Neutrophil (primary cell): ENCODE measurements around the gene PLCG1.

Experiments used
- H3K27ac ChIP-seq: fragments of 200-600 bp; sonication (generic); 2 replicates; pipeline ENCODE4 v1.5.1; 2016; ENCODE audit warnings: mild to moderate bottlenecking, moderate library complexity
- H3K27me3 ChIP-seq: fragments of 200-600 bp; sonication (generic); 2 replicates; pipeline ENCODE4 v1.6.0; 2016; ENCODE audit warnings: mild to moderate bottlenecking
- H3K36me3 ChIP-seq: fragments of 200-600 bp; sonication (generic); 2 replicates; pipeline ENCODE4 v1.5.1; 2017
- H3K4me1 ChIP-seq, 2 experiments: fragments of 200-600 bp in 1 of 2; sonication (generic) in 1 of 2; 1 replicate in 1 of 2; 2 replicates in 1 of 2; pipeline versions ENCODE4 v1.5.1 to v1.6.1; 2013 to 2016; ENCODE audit warnings: low read depth in 1 of 2, low read length in 1 of 2, mild to moderate bottlenecking in 1 of 2, moderate library complexity in 1 of 2; ENCODE audit not compliant: control insufficient read depth in 1 of 2, insufficient read depth in 1 of 2
- H3K4me3 ChIP-seq, 2 experiments: fragments of 200-600 bp in 1 of 2; sonication (generic) in 1 of 2; 1 replicate in 1 of 2; 2 replicates in 1 of 2; pipeline ENCODE4 v1.5.1; 2013 to 2016; ENCODE audit warnings: low read depth in 1 of 2, low read length in 1 of 2, mild to moderate bottlenecking in 1 of 2, moderate library complexity in 1 of 2
- H3K9me3 ChIP-seq: fragments of 200-600 bp; sonication (generic); 2 replicates; pipeline ENCODE4 v1.5.1; 2016
- CTCF ChIP-seq: fragments of 200-600 bp; sonication (generic); IDR thresholded peaks from 2 replicates; pipeline ENCODE4 v1.5.1; 2016; ENCODE audit warnings: antibody characterized with exemption

Gene PLCG1

DNA sequence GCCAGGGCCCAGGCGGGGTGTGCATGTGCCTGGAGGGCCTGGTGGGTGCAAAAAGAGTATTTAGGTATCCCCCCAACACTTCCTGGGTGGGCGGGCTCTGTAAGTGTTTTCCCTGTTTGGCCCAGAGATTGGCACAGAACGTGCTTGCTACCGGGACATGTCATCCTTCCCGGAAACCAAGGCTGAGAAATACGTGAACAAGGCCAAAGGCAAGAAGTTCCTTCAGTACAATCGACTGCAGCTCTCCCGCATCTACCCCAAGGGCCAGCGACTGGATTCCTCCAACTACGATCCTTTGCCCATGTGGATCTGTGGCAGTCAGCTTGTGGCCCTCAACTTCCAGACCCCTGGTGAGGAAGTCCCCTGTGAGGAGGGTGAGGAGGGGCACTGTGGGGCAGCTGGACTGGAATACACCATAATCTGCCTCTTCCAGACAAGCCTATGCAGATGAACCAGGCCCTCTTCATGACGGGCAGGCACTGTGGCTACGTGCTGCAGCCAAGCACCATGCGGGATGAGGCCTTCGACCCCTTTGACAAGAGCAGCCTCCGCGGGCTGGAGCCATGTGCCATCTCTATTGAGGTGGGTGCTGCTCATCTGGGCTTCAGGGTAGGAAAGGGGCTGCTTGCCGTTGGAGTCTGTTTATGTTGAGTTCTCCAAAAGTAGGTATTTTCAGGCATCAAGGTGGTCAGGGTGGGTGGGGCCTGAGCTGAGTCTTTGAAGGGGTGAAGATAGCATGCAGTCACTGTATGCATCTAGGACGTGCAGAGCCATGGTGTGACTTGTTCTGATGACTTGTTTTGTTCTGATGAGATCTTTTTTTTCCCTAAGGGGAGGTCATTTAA is 35.2 kb downstream of the PLCG1 start:
- H3K4me3 ChIP-seq, result no peak overlapping the region
- no peaks in the 10 kb centered on the region for H3K9me3 ChIP-seq
- no peaks in the 10 kb centered on the region for H3K36me3 ChIP-seq
- no peaks in the 10 kb centered on the region for H3K4me1 ChIP-seq
- H3K27me3 ChIP-seq, result peaks cover 25% of the 10 kb centered on the region
- TF ChIP-seq CTCF, result no peak
- no peak overlapping the region for H3K27ac ChIP-seq

DNA sequence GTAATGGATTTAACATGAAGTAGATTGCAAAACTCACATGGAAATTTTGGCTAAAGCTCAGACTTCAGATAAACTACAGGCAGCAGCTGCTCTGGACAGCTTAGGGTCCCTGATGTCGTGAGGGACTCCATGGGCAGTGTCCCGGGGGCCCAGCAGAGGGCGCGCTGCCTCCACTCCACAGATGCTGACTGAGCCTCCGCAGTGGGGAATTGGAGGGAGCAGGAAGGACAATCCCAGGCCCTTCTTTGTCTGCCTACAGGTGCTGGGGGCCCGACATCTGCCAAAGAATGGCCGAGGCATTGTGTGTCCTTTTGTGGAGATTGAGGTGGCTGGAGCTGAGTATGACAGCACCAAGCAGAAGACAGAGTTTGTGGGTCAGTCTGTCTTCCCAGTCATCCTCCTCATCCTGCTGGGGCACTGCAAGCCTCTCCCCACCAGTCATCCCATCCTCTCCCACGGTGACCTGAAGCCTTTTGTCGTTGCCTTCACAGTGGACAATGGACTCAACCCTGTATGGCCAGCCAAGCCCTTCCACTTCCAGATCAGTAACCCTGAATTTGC is 35.9 kb downstream of the PLCG1 start:
- H3K9me3 ChIP-seq, result no peaks in the 10 kb centered on the region
- peaks cover 18% of the 10 kb centered on the region for H3K27me3 ChIP-seq
- H3K4me3 ChIP-seq, result no peak overlapping the region
- TF ChIP-seq CTCF, result peak; percentile 38
- H3K36me3 ChIP-seq, result no peaks in the 10 kb centered on the region
- no peak overlapping the region for H3K27ac ChIP-seq
- no peaks in the 10 kb centered on the region for H3K4me1 ChIP-seq

DNA sequence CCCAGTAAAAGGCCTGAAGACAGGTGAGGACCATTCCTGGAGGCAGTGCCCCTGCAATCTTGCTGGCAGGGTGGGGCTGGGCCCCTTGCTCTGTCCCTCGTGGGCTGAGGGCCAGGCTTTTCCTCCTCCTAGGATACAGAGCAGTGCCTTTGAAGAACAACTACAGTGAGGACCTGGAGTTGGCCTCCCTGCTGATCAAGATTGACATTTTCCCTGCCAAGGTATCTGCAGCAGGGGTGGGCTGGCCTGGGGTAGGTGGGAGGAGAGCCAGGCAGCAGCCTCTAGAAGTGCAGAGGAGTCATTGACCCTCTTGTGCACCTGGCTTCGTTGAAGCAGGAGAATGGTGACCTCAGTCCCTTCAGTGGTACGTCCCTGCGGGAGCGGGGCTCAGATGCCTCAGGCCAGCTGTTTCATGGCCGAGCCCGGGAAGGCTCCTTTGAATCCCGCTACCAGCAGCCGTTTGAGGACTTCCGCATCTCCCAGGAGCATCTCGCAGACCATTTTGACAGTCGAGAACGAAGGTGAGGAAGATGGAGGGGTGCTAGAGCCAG is 36.5 kb downstream of the PLCG1 start:
- H3K27me3 ChIP-seq, result peaks cover 12% of the 10 kb centered on the region
- no peak for TF ChIP-seq CTCF
- no peak overlapping the region for H3K27ac ChIP-seq
- H3K4me3 ChIP-seq, result no peak overlapping the region
- no peaks in the 10 kb centered on the region for H3K4me1 ChIP-seq
- H3K9me3 ChIP-seq, result no peaks in the 10 kb centered on the region
- H3K36me3 ChIP-seq, result no peaks in the 10 kb centered on the region

- Histone ChIP-seq H3K9me3 (no peaks in the 10 kb centered on the region), H3K27ac (no peak overlapping the region), H3K27me3 (peaks cover 8% of the 10 kb centered on the region), H3K4me3 (no peak overlapping the region), H3K36me3 (no peaks in the 10 kb centered on the region), H3K4me1 (no peaks in the 10 kb centered on the region)
- TF ChIP-seq CTCF, result no peak
These were observed 37.0 kb downstream of the PLCG1 start for GRCh38 chr20:41174373-41174772.

DNA sequence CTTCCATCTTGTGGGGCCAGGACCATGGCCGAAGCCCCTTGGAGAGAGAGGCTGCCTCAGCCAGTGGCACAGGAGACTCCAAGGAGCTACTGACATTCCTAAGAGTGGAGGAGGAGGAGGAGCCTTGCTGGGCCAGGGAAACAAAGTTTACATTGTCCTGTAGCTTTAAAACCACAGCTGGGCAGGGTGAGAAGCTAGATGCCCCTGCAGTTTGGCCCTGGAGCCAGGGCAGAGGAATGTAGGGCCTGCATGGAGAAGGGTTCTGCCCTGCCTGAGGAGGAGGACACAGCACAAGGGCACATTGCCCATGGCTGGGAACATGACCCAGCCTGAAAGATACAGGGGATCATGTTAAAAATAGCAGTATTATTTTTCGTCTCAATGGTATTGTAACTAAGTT is 37.4 kb downstream of the PLCG1 start:
- no peaks in the 10 kb centered on the region for H3K36me3 ChIP-seq
- no peak for TF ChIP-seq CTCF
- no peaks in the 10 kb centered on the region for H3K9me3 ChIP-seq
- no peaks in the 10 kb centered on the region for H3K4me1 ChIP-seq
- H3K4me3 ChIP-seq, result no peak overlapping the region
- peaks cover 4% of the 10 kb centered on the region for H3K27me3 ChIP-seq
- no peak overlapping the region for H3K27ac ChIP-seq
